ENCODE results near the gene TBC1D1. TPM values are rescaled to one million over a fixed set of nuclear protein-coding genes. Genes with fewer than 3 reads are reported as not detected.

Gene TBC1D1
- total RNA-seq, 1 experiment from 2014 or later: 36.0 TPM

- Mint-ChIP-seq H3K9me3 (ENCODE audit: unreplicated experiment) (no peaks in the 10 kb centered on the region), H3K4me3 (ENCODE audit: unreplicated experiment) (no peak overlapping the region), H3K27ac (ENCODE audit: low read depth, unreplicated experiment) (no peak overlapping the region), H3K36me3 (ENCODE audit: insufficient read depth, unreplicated experiment) (peaks cover 13% of the 10 kb centered on the region), H3K4me1 (ENCODE audit: insufficient read depth, unreplicated experiment) (peaks cover 7% of the 10 kb centered on the region), H3K27me3 (ENCODE audit: insufficient read depth, unreplicated experiment) (no peaks in the 10 kb centered on the region)
- BruUV-seq (replicated peaks): no TSS peak
- TF ChIP-seq, protein P1, sequence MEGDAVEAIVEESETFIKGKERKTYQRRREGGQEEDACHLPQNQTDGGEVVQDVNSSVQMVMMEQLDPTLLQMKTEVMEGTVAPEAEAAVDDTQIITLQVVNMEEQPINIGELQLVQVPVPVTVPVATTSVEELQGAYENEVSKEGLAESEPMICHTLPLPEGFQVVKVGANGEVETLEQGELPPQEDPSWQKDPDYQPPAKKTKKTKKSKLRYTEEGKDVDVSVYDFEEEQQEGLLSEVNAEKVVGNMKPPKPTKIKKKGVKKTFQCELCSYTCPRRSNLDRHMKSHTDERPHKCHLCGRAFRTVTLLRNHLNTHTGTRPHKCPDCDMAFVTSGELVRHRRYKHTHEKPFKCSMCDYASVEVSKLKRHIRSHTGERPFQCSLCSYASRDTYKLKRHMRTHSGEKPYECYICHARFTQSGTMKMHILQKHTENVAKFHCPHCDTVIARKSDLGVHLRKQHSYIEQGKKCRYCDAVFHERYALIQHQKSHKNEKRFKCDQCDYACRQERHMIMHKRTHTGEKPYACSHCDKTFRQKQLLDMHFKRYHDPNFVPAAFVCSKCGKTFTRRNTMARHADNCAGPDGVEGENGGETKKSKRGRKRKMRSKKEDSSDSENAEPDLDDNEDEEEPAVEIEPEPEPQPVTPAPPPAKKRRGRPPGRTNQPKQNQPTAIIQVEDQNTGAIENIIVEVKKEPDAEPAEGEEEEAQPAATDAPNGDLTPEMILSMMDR (IDR thresholded peaks at IDR 0.05; ENCODE audit: unreplicated experiment): no peak
- ChIA-PET POLR2A (interaction anchor here (0.6 to 1.8 kb wide), 3 partner anchors 10 to 13 kb away, joined by 3 to 5 read pairs (median 4); no protein-coding TSS in a partner anchor), CTCF (interaction anchor here (0.6 to 0.8 kb wide), 2 partner anchors 83 kb away, joined by 3 read pairs; no protein-coding TSS in a partner anchor)
- intact Hi-C loops (cut with micrococcal nuclease): no loop called here
- DNase-seq (ENCODE audit: unreplicated experiment): no peak
Observed at GRCh38 chr4:38145033-38145678, 254.3 kb downstream of the TBC1D1 start.

- Mint-ChIP-seq H3K9me3 (ENCODE audit: unreplicated experiment) (no peaks in the 10 kb centered on the region), H3K36me3 (ENCODE audit: insufficient read depth, unreplicated experiment) (peaks cover 13% of the 10 kb centered on the region), H3K4me3 (ENCODE audit: unreplicated experiment) (no peak overlapping the region), H3K4me1 (ENCODE audit: insufficient read depth, unreplicated experiment) (peaks cover 7% of the 10 kb centered on the region), H3K27me3 (ENCODE audit: insufficient read depth, unreplicated experiment) (no peaks in the 10 kb centered on the region), H3K27ac (ENCODE audit: low read depth, unreplicated experiment) (no peak overlapping the region)
- TF ChIP-seq, protein P1 (IDR thresholded peaks at IDR 0.05; ENCODE audit: unreplicated experiment): no peak
- POLR2A ChIA-PET: interaction anchor here (0.6 to 1.8 kb wide), 3 partner anchors 9 to 13 kb away, joined by 3 to 5 read pairs (median 4); no protein-coding TSS in a partner anchor
- intact Hi-C loops (cut with micrococcal nuclease): no loop called here
- no TSS peak for BruUV-seq (replicated peaks)
- no peak for DNase-seq (ENCODE audit: unreplicated experiment)
- CTCF ChIA-PET: interaction anchor here (0.6 to 1.0 kb wide), 3 partner anchors 9 to 83 kb away, joined by 3 to 4 read pairs (median 3); no protein-coding TSS in a partner anchor
Observed at GRCh38 chr4:38145741-38146140, 254.9 kb downstream of the TBC1D1 start.

DNA sequence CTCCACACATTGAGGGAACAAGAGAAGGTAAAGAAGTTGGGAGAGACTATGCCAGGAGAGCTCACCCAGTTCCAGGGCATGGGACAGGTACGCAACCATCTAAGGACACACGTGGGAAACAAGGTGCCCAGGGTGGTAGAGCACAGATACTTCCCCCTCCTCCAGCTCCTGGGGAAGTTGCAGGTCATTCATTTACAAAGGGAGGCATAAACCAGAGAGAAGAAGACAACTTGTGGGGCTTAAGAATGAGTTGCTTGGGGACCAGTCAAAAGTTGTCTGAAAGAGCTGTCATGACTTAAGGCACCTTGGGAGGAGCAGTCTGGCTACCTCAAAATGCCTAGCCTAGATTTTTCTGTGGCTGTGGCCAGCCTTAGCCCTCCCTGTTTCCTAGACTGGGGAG, 255.5 kb downstream of the TBC1D1 start:
- POLR2A ChIA-PET: interaction anchor here (1.8 kb wide), 1 partner anchor 8 kb away, joined by 5 read pairs; no protein-coding TSS in a partner anchor
- no peaks in the 10 kb centered on the region for H3K27me3 Mint-ChIP-seq (ENCODE audit: insufficient read depth, unreplicated experiment)
- TF ChIP-seq, protein P1 (IDR thresholded peaks at IDR 0.05; ENCODE audit: unreplicated experiment): no peak
- no peaks in the 10 kb centered on the region for H3K9me3 Mint-ChIP-seq (ENCODE audit: unreplicated experiment)
- peaks cover 7% of the 10 kb centered on the region for H3K4me1 Mint-ChIP-seq (ENCODE audit: insufficient read depth, unreplicated experiment)
- no TSS peak for BruUV-seq (replicated peaks)
- intact Hi-C loops (cut with micrococcal nuclease): no loop called here
- no peak overlapping the region for H3K27ac Mint-ChIP-seq (ENCODE audit: low read depth, unreplicated experiment)
- CTCF ChIA-PET: interaction anchor here (0.6 to 1.0 kb wide), 3 partner anchors 9 to 1486 kb away, joined by 3 to 4 read pairs (median 3); no protein-coding TSS in a partner anchor
- no peak for DNase-seq (ENCODE audit: unreplicated experiment)
- peaks cover 13% of the 10 kb centered on the region for H3K36me3 Mint-ChIP-seq (ENCODE audit: insufficient read depth, unreplicated experiment)
- H3K4me3 Mint-ChIP-seq (ENCODE audit: unreplicated experiment): no peak overlapping the region

GRCh38 chr4:38149472-38149996, 258.6 kb downstream of the TBC1D1 start:
- CTCF ChIA-PET: interaction anchor here (1.0 kb wide), 2 partner anchors 11 to 632 kb away, joined by 3 to 5 read pairs; no protein-coding TSS in a partner anchor
- BruUV-seq (replicated peaks): no TSS peak
- no peaks in the 10 kb centered on the region for H3K9me3 Mint-ChIP-seq (ENCODE audit: unreplicated experiment)
- H3K4me1 Mint-ChIP-seq (ENCODE audit: insufficient read depth, unreplicated experiment): peaks cover 8% of the 10 kb centered on the region
- H3K27me3 Mint-ChIP-seq (ENCODE audit: insufficient read depth, unreplicated experiment): no peaks in the 10 kb centered on the region
- peaks cover 6% of the 10 kb centered on the region for H3K36me3 Mint-ChIP-seq (ENCODE audit: insufficient read depth, unreplicated experiment)
- H3K27ac Mint-ChIP-seq (ENCODE audit: low read depth, unreplicated experiment): no peak overlapping the region
- TF ChIP-seq, protein P1 (IDR thresholded peaks at IDR 0.05; ENCODE audit: unreplicated experiment): no peak
- no peak overlapping the region for H3K4me3 Mint-ChIP-seq (ENCODE audit: unreplicated experiment)
- POLR2A ChIA-PET: interaction anchor here (0.7 to 1.8 kb wide), 2 partner anchors 11 to 333 kb away, joined by 4 read pairs; no protein-coding TSS in a partner anchor
- intact Hi-C loops (cut with micrococcal nuclease): no loop called here
- no peak for DNase-seq (ENCODE audit: unreplicated experiment)
